H1 (cell line): ENCODE measurements around the gene MAPK9. TPM values are rescaled to one million over a fixed set of nuclear protein-coding genes. Genes with fewer than 3 reads are reported as not detected.

Source experiments
- CTCF ChIA-PET: fragments of 300-600 bp; sonication (Branson Sonifier 250); formaldehyde crosslinking; loops from one replicate; lab custom pipeline; 2021; ENCODE audit not compliant: partially characterized antibody; lab: Charles Lee
- POLR2A ChIA-PET: fragments of 300-600 bp; sonication (Branson Sonifier 250); formaldehyde crosslinking; loops from one replicate; lab custom pipeline; 2021; ENCODE audit warnings: inconsistent platforms; ENCODE audit not compliant: partially characterized antibody; lab: Charles Lee
- DNase-seq, 2 experiments: peaks; one replicate each; pipeline versions ENCODE4 v3.0.0 to v3.0.0-alpha.2; 2010 to 2022; ENCODE audit warnings: low spot score in 2 of 2, low read depth in 1 of 2, mixed read lengths in 1 of 2
- FAIRE-seq: peaks from 2 replicates; lab custom pipeline; 2011; peaks lifted over from hg19 to GRCh38; lab: Jason Lieb, UNC
- H2AFZ ChIP-seq: 2 replicates; pipeline ENCODE4 v1.8.1; 2012; ENCODE audit warnings: low read length, inconsistent platforms
- H2AK5ac ChIP-seq: 2 replicates; pipeline ENCODE4 v1.6.1; 2013; ENCODE audit warnings: low read depth, low read length
- H2BK120ac ChIP-seq: replicated peaks from 2 replicates; pipeline ENCODE3; 2013; ENCODE audit warnings: low read depth, low read length, inconsistent platforms
- H2BK12ac ChIP-seq: 2 replicates; pipeline ENCODE4 v1.6.1; 2013; ENCODE audit warnings: low read depth, low read length
- H2BK15ac ChIP-seq: 2 replicates; pipeline ENCODE4 v1.6.1; 2013; ENCODE audit warnings: low read length
- H2BK20ac ChIP-seq: 2 replicates; pipeline ENCODE4 v1.6.1; 2013; ENCODE audit warnings: low read length
- H2BK5ac ChIP-seq: 2 replicates; pipeline ENCODE4 v1.6.1; 2013; ENCODE audit warnings: low read depth, low read length
- H3K14ac ChIP-seq: 2 replicates; pipeline ENCODE4 v1.6.1; 2013; ENCODE audit warnings: inconsistent platforms; ENCODE audit not compliant: insufficient read length
- H3K18ac ChIP-seq: 2 replicates; pipeline ENCODE4 v1.6.1; 2013; ENCODE audit warnings: low read length; ENCODE audit errors: extremely low read depth
- H3K23ac ChIP-seq: 2 replicates; pipeline ENCODE4 v1.6.1; 2013; ENCODE audit warnings: inconsistent platforms; ENCODE audit not compliant: insufficient read length
- H3K23me2 ChIP-seq: 2 replicates; pipeline ENCODE4 v1.6.1; 2013; ENCODE audit warnings: low read depth, low read length
- H3K27ac ChIP-seq: 2 replicates; pipeline ENCODE4 v1.6.1; 2011; ENCODE audit warnings: low read depth, low read length, inconsistent platforms
- H3K27me3 ChIP-seq, 4 experiments: replicated peaks in 1 of 4; 1 replicate in 1 of 4; 2 replicates in 3 of 4; pipeline versions ENCODE4 v1.6.1 to v1.8.1; 2011 to 2013; ENCODE audit warnings: low read length in 3 of 4, mild to moderate bottlenecking in 3 of 4, inconsistent platforms in 2 of 4, mixed read lengths in 2 of 4, moderate library complexity in 1 of 4; ENCODE audit not compliant: control insufficient read depth in 3 of 4, insufficient read depth in 3 of 4; ENCODE audit errors: extremely low read depth in 1 of 4
- H3K36me3 ChIP-seq, 4 experiments: 2 replicates each; pipeline versions ENCODE4 v1.6.1 to v1.8.1; 2011 to 2013; ENCODE audit warnings: mild to moderate bottlenecking in 4 of 4, low read length in 3 of 4, moderate library complexity in 2 of 4, control low read depth in 1 of 4, inconsistent platforms in 1 of 4; ENCODE audit not compliant: insufficient read depth in 4 of 4, control insufficient read depth in 2 of 4
- H3K4ac ChIP-seq: replicated peaks from 2 replicates; pipeline ENCODE3; 2013; ENCODE audit warnings: low read length, low read depth, mixed read lengths, inconsistent platforms; ENCODE audit not compliant: insufficient read length
- H3K4me1 ChIP-seq, 4 experiments: replicated peaks in 1 of 4; 1 replicate in 1 of 4; 2 replicates in 3 of 4; pipeline versions ENCODE4 v1.6.1 to v1.8.1; 2011 to 2013; ENCODE audit warnings: low read length in 3 of 4, inconsistent platforms in 2 of 4, mixed read lengths in 1 of 4; ENCODE audit not compliant: insufficient read depth in 4 of 4, control insufficient read depth in 3 of 4
- H3K4me2 ChIP-seq, 2 experiments: 2 replicates each; pipeline versions ENCODE4 v1.6.1 to v1.8.1; 2011 to 2013; ENCODE audit warnings: low read depth in 2 of 2, low read length in 2 of 2, control low read depth in 1 of 2, inconsistent platforms in 1 of 2, mild to moderate bottlenecking in 1 of 2; ENCODE audit not compliant: insufficient read depth in 1 of 2
- H3K4me3 ChIP-seq, 4 experiments: fragments of 200-600, 300-600 bp in 1 of 4; sonication (generic), shearing (Covaris generic), sonication (Bioruptor Twin) in 1 of 4; 2 replicates each; pipeline versions ENCODE4 v1.5.1 to v1.8.1; 2011 to 2016; ENCODE audit warnings: low read length in 4 of 4, low read depth in 3 of 4, control low read depth in 2 of 4, inconsistent platforms in 2 of 4, mild to moderate bottlenecking in 2 of 4, mixed read lengths in 1 of 4, moderate library complexity in 1 of 4; ENCODE audit not compliant: insufficient read depth in 2 of 4; ENCODE audit errors: extremely low read depth in 1 of 4
- H3K56ac ChIP-seq: replicated peaks from 2 replicates; pipeline ENCODE3; 2013; ENCODE audit warnings: low read depth, mild to moderate bottlenecking, mixed read lengths, low read length, inconsistent platforms; ENCODE audit not compliant: insufficient read length
- H3K79me1 ChIP-seq: 2 replicates; pipeline ENCODE4 v1.6.1; 2013; ENCODE audit warnings: low read depth, low read length, control low read depth
- H3K79me2 ChIP-seq, 2 experiments: 2 replicates each; pipeline versions ENCODE4 v1.6.1 to v1.8.1; 2012 to 2013; ENCODE audit warnings: low read length in 2 of 2, mild to moderate bottlenecking in 2 of 2, inconsistent platforms in 1 of 2; ENCODE audit not compliant: insufficient read depth in 2 of 2, control insufficient read depth in 1 of 2
- H3K9ac ChIP-seq, 4 experiments: replicated peaks in 1 of 4; 1 replicate in 1 of 4; 2 replicates in 3 of 4; pipeline versions ENCODE4 v1.6.1 to v1.8.1; 2011 to 2013; ENCODE audit warnings: low read depth in 3 of 4, low read length in 3 of 4, control low read depth in 2 of 4, mild to moderate bottlenecking in 2 of 4, moderate library complexity in 2 of 4, inconsistent platforms in 1 of 4; ENCODE audit errors: extremely low read depth in 1 of 4
- H3K9me3 ChIP-seq, 2 experiments: 2 replicates each; pipeline versions ENCODE4 v1.6.1 to v1.8.1; 2012 to 2013; ENCODE audit warnings: mild to moderate bottlenecking in 2 of 2, moderate library complexity in 2 of 2, control low read depth in 1 of 2, inconsistent platforms in 1 of 2, low read depth in 1 of 2, low read length in 1 of 2, mixed read lengths in 1 of 2; ENCODE audit not compliant: insufficient read depth in 2 of 2
- H4K20me1 ChIP-seq, 2 experiments: replicated peaks in 1 of 2; 2 replicates each; pipeline versions ENCODE3 to v1.8.1; 2011 to 2013; ENCODE audit warnings: inconsistent platforms in 2 of 2, low read length in 2 of 2, mild to moderate bottlenecking in 1 of 2; ENCODE audit not compliant: insufficient read depth in 2 of 2, control insufficient read depth in 1 of 2
- H4K5ac ChIP-seq: 2 replicates; pipeline ENCODE4 v1.6.1; 2013; ENCODE audit warnings: low read length, low read depth, mixed read lengths, inconsistent platforms; ENCODE audit not compliant: insufficient read length
- H4K8ac ChIP-seq: 2 replicates; pipeline ENCODE4 v1.8.0; 2013; ENCODE audit warnings: mild to moderate bottlenecking, moderate library complexity, low read length, inconsistent platforms; ENCODE audit not compliant: insufficient read depth; ENCODE audit errors: extremely low read depth
- H4K91ac ChIP-seq: replicated peaks from 2 replicates; pipeline ENCODE3; 2013; ENCODE audit warnings: low read length, mixed read lengths, inconsistent platforms; ENCODE audit not compliant: insufficient read length
- ATF2 ChIP-seq: IDR thresholded peaks from 2 replicates; pipeline ENCODE4 v1.6.1; 2012; ENCODE audit warnings: low read length, inconsistent platforms
- BCL11A ChIP-seq, 2 experiments: IDR thresholded peaks; one replicate each; pipeline ENCODE4 v1.6.1; 2011; ENCODE audit warnings: low read depth in 2 of 2, low read length in 2 of 2, mild to moderate bottlenecking in 2 of 2
- CTBP2 ChIP-seq: IDR thresholded peaks from 2 replicates; pipeline ENCODE4 v1.7.0; 2011; ENCODE audit warnings: borderline replicate concordance, mild to moderate bottlenecking, moderate library complexity, mixed read lengths, low read length; ENCODE audit not compliant: insufficient read depth, insufficient read length
- FOSL1 ChIP-seq: IDR thresholded peaks from 2 replicates; pipeline ENCODE4 v1.6.1; 2011; ENCODE audit warnings: mild to moderate bottlenecking, low read depth, low read length, moderate library complexity; ENCODE audit not compliant: insufficient read depth
- SIRT6 ChIP-seq: IDR thresholded peaks from one replicate; pipeline ENCODE4 v1.7.1; 2012; ENCODE audit warnings: low read length, inconsistent platforms
- TAF1 ChIP-seq: IDR thresholded peaks from 2 replicates; pipeline ENCODE4 v1.6.1; 2011; ENCODE audit warnings: mild to moderate bottlenecking, low read depth, low read length
- WGBS, 2 experiments: shearing (Covaris generic) in 1 of 2; methylation state at CpG; one replicate each; pipeline versions ENCODE4 v1.1.6 to v1.1.7; 2013 to 2015; ENCODE audit warnings: low lambda C conversion rate in 2 of 2, mixed read lengths in 2 of 2, inconsistent platforms in 1 of 2, low coverage in 1 of 2, missing lambda C conversion rate in 1 of 2; ENCODE audit not compliant: insufficient replicate concordance in 2 of 2, insufficient coverage in 1 of 2, insufficient read length in 1 of 2; ENCODE audit errors: extremely low coverage in 1 of 2, missing lambda C conversion rate in 1 of 2; 5-methylcytosine and 5-hydroxymethylcytosine counted together
- polyA plus RNA-seq, 7 experiments: library from polyadenylated mRNA; depleted of rRNA in 3 of 7; stranded (reverse) in 5 of 7; unstranded in 2 of 7; fragments of >200 nt in 5 of 7; fragments of 200-250 nt in 2 of 7; gene quantifications; 1 replicate in 5 of 7; 2 replicates in 1 of 7; 4 replicates in 1 of 7; pipeline versions ENCODE4 v1.2.1 to v1.2.3, GENCODE V29; 2011 to 2013; ENCODE audit warnings: missing spikeins in 2 of 7, mixed read lengths in 2 of 7
- total RNA-seq: library from RNA; stranded (reverse); fragmentation: NEBNext Ultra II Directional; extraction: Animal tissue kit (Norgen Biotek cat#: 25700); gene quantifications from 2 replicates; pipeline ENCODE4 v1.2.1, GENCODE V29; 2021

Gene MAPK9
- total and polyA plus RNA-seq, 2 of the 8 experiments (the other 6 are each of a cell fraction or from before 2014, with no cell fraction given): 22.3 to 43.7 TPM

- Histone ChIP-seq H3K27ac (no peak overlapping the region), H2BK5ac (no peak overlapping the region), H3K4me2 (no peak overlapping the region), H3K4me1 (no peaks in the 10 kb centered on the region), H2BK20ac (no peak overlapping the region), H3K23ac (no peak overlapping the region), H3K27me3 (no peaks in the 10 kb centered on the region), H2BK120ac (no peak overlapping the region), H4K20me1 (peaks cover 5 to 7% of the 10 kb centered on the region in 2 experiments), H3K4ac (no peak overlapping the region), H3K9ac (no peak overlapping the region), H3K79me2 (no peaks in the 10 kb centered on the region), H4K5ac (no peak overlapping the region), H4K8ac (no peak overlapping the region), H2AK5ac (no peak overlapping the region), H2BK15ac (no peak overlapping the region), H3K14ac (no peak overlapping the region), H4K91ac (no peak overlapping the region), H3K36me3 (peaks cover 18 to 68% (median 54%) of the 10 kb centered on the region in 4 experiments), H3K79me1 (no peaks in the 10 kb centered on the region; the same call in 1 of the 2 replicates), H2BK12ac (no peak overlapping the region), H3K23me2 (no peaks in the 10 kb centered on the region), H3K56ac (no peak overlapping the region), H3K9me3 (no peaks in the 10 kb centered on the region), H3K4me3 (no peak overlapping the region), H3K18ac (no peak overlapping the region), H2AFZ (no peak overlapping the region)
- 97% methylated on average over 4 of the region's 4 CpGs; no CpG with 5 or more reads in 1 of the 2 experiments for whole genome bisulfite sequencing, 2 experiments
- ChIA-PET POLR2A (interaction anchor here (0.9 to 1.6 kb wide), 4 partner anchors 10 to 13 kb away, joined by 3 to 10 read pairs (median 4); no protein-coding TSS in a partner anchor), CTCF (interaction anchor here (1.2 to 8.5 kb wide), 4 partner anchors 9 to 101 kb away, joined by 3 to 93 read pairs (median 19); no protein-coding TSS in a partner anchor)
- FAIRE-seq: no peak
- DNase-seq: no peak
- TF ChIP-seq TAF1: no peak
- no peak for TF ChIP-seq FOSL1
- TF ChIP-seq SIRT6: no peak
- TF ChIP-seq BCL11A (IDR thresholded peaks at IDR 0.05; ENCODE audit: low read depth in 2 of 2, low read length in 2 of 2): no peak
- no peak for TF ChIP-seq CTBP2
- no peak for TF ChIP-seq ATF2
Observed at GRCh38 chr5:180304016-180304292, 12.1 kb upstream of the MAPK9 start.
